Activated CD4-positive, alpha-beta T cell treated with anti-CD3 and anti-CD28 coated beads, Interleukin-2, amount 10 ng/mL, durations not matched to agents 24 days and 14 days (primary cell): ENCODE results near the gene ZNF444. TPM values are rescaled to one million over a fixed set of nuclear protein-coding genes. Genes with fewer than 3 reads are reported as not detected.
"Not testable (repeated sequence)": the region's sequence is repeated elsewhere in the genome, so short reads cannot be mapped to it uniquely, and the experiment has no call there.

ENCODE experiments used
- DNase-seq: peaks from one replicate; pipeline ENCODE4 v3.0.0; 2022
- H3K27ac Mint-ChIP-seq: one replicate; pipeline ENCODE4 v1.8.0; 2022; ENCODE audit warnings: mild to moderate bottlenecking, mixed read lengths
- H3K27me3 Mint-ChIP-seq: one replicate; pipeline ENCODE4 v1.8.0; 2022; ENCODE audit warnings: mixed read lengths
- H3K36me3 Mint-ChIP-seq: one replicate; pipeline ENCODE4 v1.8.0; 2022; ENCODE audit warnings: low read depth, mild to moderate bottlenecking, mixed read lengths
- H3K4me1 Mint-ChIP-seq: one replicate; pipeline ENCODE4 v1.8.0; 2021; ENCODE audit warnings: mixed read lengths
- H3K4me3 Mint-ChIP-seq: one replicate; pipeline ENCODE4 v1.8.0; 2022; ENCODE audit warnings: mild to moderate bottlenecking, moderate library complexity, mixed read lengths
- H3K9me3 Mint-ChIP-seq: one replicate; pipeline ENCODE4 v1.8.0; 2021; ENCODE audit warnings: mixed read lengths
- intact Hi-C: fragments of 100-400 bp; cut with micrococcal nuclease; formaldehyde crosslinking; loops from one replicate; pipeline ENCODE4 v1.15.1; 2023
- total RNA-seq: library from RNA; stranded (reverse); gene quantifications from 2 replicates; pipeline ENCODE4 v1.2.3, GENCODE V29; 2022

Gene ZNF444
- total RNA-seq, 1 donor from 2014 or later = 35.5 TPM

GRCh38 chr19:56174550-56174949 lies 33.5 kb downstream of the ZNF444 start:
- Mint-ChIP-seq H3K36me3 (no peaks in the 10 kb centered on the region), H3K27me3 (no peaks in the 10 kb centered on the region), H3K9me3 (no peaks in the 10 kb centered on the region), H3K4me1 (peaks cover 3% of the 10 kb centered on the region), H3K4me3 (no peak overlapping the region), H3K27ac (no peak overlapping the region)
- DNase-seq = no peak
- intact Hi-C loops = no loop called here

- H3K4me1 Mint-ChIP-seq, H3K4me3 Mint-ChIP-seq, H3K9me3 Mint-ChIP-seq, H3K27me3 Mint-ChIP-seq, H3K27ac Mint-ChIP-seq, H3K36me3 Mint-ChIP-seq, intact Hi-C loops, DNase-seq: not testable (repeated sequence)
Observed at GRCh38 chr19:56175861-56176307, 34.8 kb downstream of the ZNF444 start, which contains the start of gene GALP. Gene GALP (plus strand): TSS chr19:56176008. CDS start chr19:56177109, 1,101 bp downstream.

- H3K36me3 Mint-ChIP-seq, H3K27me3 Mint-ChIP-seq, H3K4me1 Mint-ChIP-seq, intact Hi-C loops, DNase-seq, H3K27ac Mint-ChIP-seq, H3K4me3 Mint-ChIP-seq, H3K9me3 Mint-ChIP-seq: not testable (repeated sequence)
Observed at GRCh38 chr19:56176310-56176709, 35.2 kb downstream of the ZNF444 start.

GRCh38 chr19:56176881-56177280 lies 35.8 kb downstream of the ZNF444 start:
- Mint-ChIP-seq H3K27ac (no peak overlapping the region), H3K4me1 (peaks cover under 1% of the 10 kb centered on the region), H3K4me3 (no peak overlapping the region), H3K27me3 (no peaks in the 10 kb centered on the region), H3K9me3 (no peaks in the 10 kb centered on the region), H3K36me3 (no peaks in the 10 kb centered on the region)
- DNase-seq = no peak
- intact Hi-C loops = no loop called here

- Mint-ChIP-seq H3K9me3 (no peaks in the 10 kb centered on the region), H3K4me3 (no peak overlapping the region), H3K27me3 (no peaks in the 10 kb centered on the region), H3K4me1 (no peaks in the 10 kb centered on the region), H3K36me3 (no peaks in the 10 kb centered on the region), H3K27ac (no peak overlapping the region)
- no peak for DNase-seq
- intact Hi-C loops = no loop called here
Observed at GRCh38 chr19:56177564-56178243, 36.6 kb downstream of the ZNF444 start.

- Mint-ChIP-seq H3K4me3 (no peak overlapping the region), H3K4me1 (peaks cover 6% of the 10 kb centered on the region), H3K27ac (no peak overlapping the region), H3K9me3 (no peaks in the 10 kb centered on the region), H3K36me3 (no peaks in the 10 kb centered on the region), H3K27me3 (no peaks in the 10 kb centered on the region)
- no peak for DNase-seq
- intact Hi-C loops = no loop called here
Observed at GRCh38 chr19:56189785-56190184, 48.7 kb downstream of the ZNF444 start.

GRCh38 chr19:56191115-56191514 lies 50.0 kb downstream of the ZNF444 start:
- H3K4me1 Mint-ChIP-seq = no peaks in the 10 kb centered on the region
- no peaks in the 10 kb centered on the region for H3K9me3 Mint-ChIP-seq
- no peaks in the 10 kb centered on the region for H3K36me3 Mint-ChIP-seq
- H3K27me3 Mint-ChIP-seq = no peaks in the 10 kb centered on the region
- DNase-seq = no peak
- intact Hi-C loops = no loop called here
- no peak overlapping the region for H3K4me3 Mint-ChIP-seq
- no peak overlapping the region for H3K27ac Mint-ChIP-seq

- no peak for DNase-seq
- no peaks in the 10 kb centered on the region for H3K9me3 Mint-ChIP-seq
- no peaks in the 10 kb centered on the region for H3K4me1 Mint-ChIP-seq
- H3K36me3 Mint-ChIP-seq = no peaks in the 10 kb centered on the region
- intact Hi-C loops = no loop called here
- no peak overlapping the region for H3K27ac Mint-ChIP-seq
- no peak overlapping the region for H3K4me3 Mint-ChIP-seq
- no peaks in the 10 kb centered on the region for H3K27me3 Mint-ChIP-seq
Observed at GRCh38 chr19:56191711-56192110, 50.6 kb downstream of the ZNF444 start.

- no peak for DNase-seq
- Mint-ChIP-seq H3K36me3 (no peaks in the 10 kb centered on the region), H3K4me3 (no peak overlapping the region), H3K9me3 (no peaks in the 10 kb centered on the region), H3K27me3 (no peaks in the 10 kb centered on the region), H3K4me1 (no peaks in the 10 kb centered on the region), H3K27ac (no peak overlapping the region)
- intact Hi-C loops = no loop called here
Observed at GRCh38 chr19:56193981-56194640, 53.0 kb downstream of the ZNF444 start.

- H3K27ac Mint-ChIP-seq, DNase-seq, H3K4me1 Mint-ChIP-seq, intact Hi-C loops, H3K9me3 Mint-ChIP-seq, H3K27me3 Mint-ChIP-seq, H3K36me3 Mint-ChIP-seq, H3K4me3 Mint-ChIP-seq: not testable (repeated sequence)
Observed at GRCh38 chr19:56197646-56198045, 56.6 kb downstream of the ZNF444 start, which contains the start of gene ZSCAN5B. Gene ZSCAN5B (minus strand): TSS chr19:56197783. CDS start chr19:56193052, 4,731 bp downstream.

GRCh38 chr19:56199687-56200086 lies 58.6 kb downstream of the ZNF444 start:
- Mint-ChIP-seq H3K4me1 (no peaks in the 10 kb centered on the region), H3K27me3 (no peaks in the 10 kb centered on the region), H3K36me3 (no peaks in the 10 kb centered on the region), H3K4me3 (no peak overlapping the region), H3K9me3 (no peaks in the 10 kb centered on the region), H3K27ac (no peak overlapping the region)
- no peak for DNase-seq
- intact Hi-C loops = no loop called here

- no peaks in the 10 kb centered on the region for H3K27me3 Mint-ChIP-seq
- H3K4me3 Mint-ChIP-seq = no peak within 1 kb of the TSS
- H3K4me1 Mint-ChIP-seq = no peaks in the 10 kb centered on the region
Observed at GRCh38 chr19:56201973-56202372, 60.9 kb downstream of the ZNF444 start, which contains the start of gene ZSCAN5C. Gene ZSCAN5C (plus strand): TSS chr19:56202273. CDS start chr19:56205914, 3,641 bp downstream.

GRCh38 chr19:56207581-56207980 lies 66.5 kb downstream of the ZNF444 start:
- H3K9me3 Mint-ChIP-seq, H3K27me3 Mint-ChIP-seq, H3K4me3 Mint-ChIP-seq, H3K4me1 Mint-ChIP-seq, DNase-seq, H3K36me3 Mint-ChIP-seq, intact Hi-C loops, H3K27ac Mint-ChIP-seq: not testable (repeated sequence)

More at GRCh38 chr19:56201973-56202372, 60.9 kb downstream of the ZNF444 start, which contains the start of gene ZSCAN5C:
- Mint-ChIP-seq H3K9me3 (no peaks in the 10 kb centered on the region), H3K27ac (no peak within 1 kb of the TSS), H3K36me3 (no peaks in the 10 kb centered on the region)
- DNase-seq = no peak
- intact Hi-C loops = no loop called here

- Mint-ChIP-seq H3K9me3 (no peaks in the 10 kb centered on the region), H3K27me3 (no peaks in the 10 kb centered on the region), H3K27ac (no peak overlapping the region), H3K36me3 (no peaks in the 10 kb centered on the region), H3K4me1 (no peaks in the 10 kb centered on the region), H3K4me3 (no peak overlapping the region)
- intact Hi-C loops = no loop called here
- no peak for DNase-seq
Observed at GRCh38 chr19:56209091-56209490, 68.0 kb downstream of the ZNF444 start.
